Measurements from ENCODE around the gene GGCX. TPM values are rescaled to one million over a fixed set of nuclear protein-coding genes. Genes with fewer than 3 reads are reported as not detected.

The GGCX gene
- total and polyA plus RNA-seq, 2 of the 4 experiments (the other 2 are of a cell fraction), result 35.0 to 39.4 TPM

DNA sequence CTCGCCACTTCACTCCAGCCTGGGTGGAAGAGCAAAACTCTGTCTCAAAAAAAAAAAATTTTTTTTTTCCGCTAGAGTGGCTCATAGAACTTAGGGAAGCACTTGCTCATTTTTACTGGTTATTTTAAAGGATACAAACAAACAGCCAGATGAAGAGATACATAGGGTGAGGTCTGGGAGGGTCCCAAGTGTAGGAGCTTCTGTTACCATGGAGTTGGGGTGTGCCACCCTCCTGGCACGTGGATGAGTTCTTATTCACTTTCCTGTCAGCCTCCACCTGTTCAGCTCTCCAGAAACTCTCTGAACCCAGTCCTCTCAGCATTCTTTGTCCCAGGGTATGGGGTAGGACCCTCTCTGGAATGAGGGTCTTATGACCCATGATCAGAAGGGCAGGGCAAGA, 27.2 kb downstream of the GGCX start:
- no peaks in the 10 kb centered on the region for H3K36me3 ChIP-seq (ENCODE audit: control insufficient read depth, insufficient read depth, low read length)
- H3K4me3 ChIP-seq (ENCODE audit: insufficient read depth, low read depth, low read length), result no peak overlapping the region
- DNase-seq (no peak), ATAC-seq (ENCODE audit: low read depth) (no peak)
- peaks cover 2% of the 10 kb centered on the region; the same call in 1 of the 2 replicates for H3K9me1 ChIP-seq (ENCODE audit: insufficient read depth, low read length)
- WGBS, 2 experiments (ENCODE audit: extremely low coverage in 2 of 2, insufficient read length in 1 of 2), result no CpG with 5 or more reads among the region's 3 CpGs
- in situ Hi-C loops (cut with MboI; ENCODE audit: low sequenced_read_pairs), result no loop called here
- TF ChIP-seq CHD1 (IDR thresholded peaks at IDR 0.05; ENCODE audit: low read depth, low read length), result no peak
- TF ChIP-seq RFX5 (IDR thresholded peaks at IDR 0.05; ENCODE audit: low read depth, low read length), result no peak
- TF ChIP-seq RCOR1 (IDR thresholded peaks at IDR 0.05; ENCODE audit: insufficient replicate concordance, low read length), result no peak
- TF ChIP-seq, protein P1, sequence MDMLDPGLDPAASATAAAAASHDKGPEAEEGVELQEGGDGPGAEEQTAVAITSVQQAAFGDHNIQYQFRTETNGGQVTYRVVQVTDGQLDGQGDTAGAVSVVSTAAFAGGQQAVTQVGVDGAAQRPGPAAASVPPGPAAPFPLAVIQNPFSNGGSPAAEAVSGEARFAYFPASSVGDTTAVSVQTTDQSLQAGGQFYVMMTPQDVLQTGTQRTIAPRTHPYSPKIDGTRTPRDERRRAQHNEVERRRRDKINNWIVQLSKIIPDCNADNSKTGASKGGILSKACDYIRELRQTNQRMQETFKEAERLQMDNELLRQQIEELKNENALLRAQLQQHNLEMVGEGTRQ (IDR thresholded peaks at IDR 0.05; ENCODE audit: low read depth, low read length), result no peak
- no peak for TF ChIP-seq MAFK (IDR thresholded peaks at IDR 0.05; ENCODE audit: low read depth, low read length)
- TF ChIP-seq POLR2A (IDR thresholded peaks at IDR 0.05; ENCODE audit: low read depth, low read length), result no peak
- no peak for TF ChIP-seq BHLHE40 (IDR thresholded peaks at IDR 0.05; ENCODE audit: low read depth, low read length)
- POLR2A ChIA-PET (ENCODE audit: unreplicated experiment), result no interaction called here
- no peak overlapping the region for H2AFZ ChIP-seq (replicated peaks; ENCODE audit: low read length, poor library complexity)
- no peak overlapping the region for H3K4me2 ChIP-seq (ENCODE audit: low read depth, low read length)
- H4K8ac ChIP-seq (ENCODE audit: low read depth in 2 of 2, low read length in 2 of 2), result no peak overlapping the region
- intact Hi-C loops (cut with micrococcal nuclease), result loop anchor here (10.0 kb wide), 1 partner anchor 469 kb away; no protein-coding TSS in a partner anchor
- no peak overlapping the region for H2BK5ac ChIP-seq (ENCODE audit: low read depth, low read length, poor library complexity, severe bottlenecking)
- no peak overlapping the region for H3K23ac ChIP-seq (ENCODE audit: low read depth, low read length)
- H2BK120ac ChIP-seq (ENCODE audit: low read depth, low read length), result no peak overlapping the region
- CTCF ChIA-PET, result no interaction called here
- H2AK5ac ChIP-seq (ENCODE audit: low read depth, low read length), result no peak overlapping the region
- peaks cover 13 to 22% of the 10 kb centered on the region in 2 experiments for H3K79me1 ChIP-seq (ENCODE audit: low read depth in 1 of 2, low read length in 2 of 2)
- H3K9ac ChIP-seq (ENCODE audit: low read depth, low read length), result no peak overlapping the region
- no peaks in the 10 kb centered on the region; the same call in 1 of the 2 replicates for H3K27me3 ChIP-seq (ENCODE audit: control insufficient read depth, insufficient read depth, low read length)
- H2BK20ac ChIP-seq (ENCODE audit: low read depth, low read length), result no peak overlapping the region
- H2BK15ac ChIP-seq (ENCODE audit: low read depth, low read length), result no peak overlapping the region
- no peak overlapping the region for H3K4ac ChIP-seq (ENCODE audit: low read depth, low read length)
- H3K18ac ChIP-seq (ENCODE audit: low read depth, low read length), result no peak overlapping the region
- H3K27ac ChIP-seq (ENCODE audit: insufficient read depth, low read length), result no peak overlapping the region
- H3K4me1 ChIP-seq (ENCODE audit: control insufficient read depth, insufficient read depth, low read length), result peaks cover 5% of the 10 kb centered on the region
- no TSS peak for BruUV-seq (replicated peaks)
- H3K9me3 ChIP-seq (ENCODE audit: control insufficient read depth, insufficient read depth, low read length), result no peaks in the 10 kb centered on the region
- no peak overlapping the region for H2AK9ac ChIP-seq (replicated peaks; ENCODE audit: low read depth, low read length, poor library complexity)
- no peak overlapping the region for H4K91ac ChIP-seq (ENCODE audit: insufficient read depth, low read depth, low read length)
- H4K5ac ChIP-seq (ENCODE audit: low read depth, low read length), result no peak overlapping the region
- dilution Hi-C loops (cut with HindIII; ENCODE audit: low sequenced_read_pairs, unreplicated experiment), result no loop called here
- no peak overlapping the region for H3K14ac ChIP-seq (replicated peaks; ENCODE audit: low read depth, low read length)
- H3K56ac ChIP-seq (ENCODE audit: extremely low read depth, insufficient read depth, low read length), result no peak overlapping the region
- H4K20me1 ChIP-seq (ENCODE audit: insufficient read depth, low read length), result peaks cover 2% of the 10 kb centered on the region

All from IMR-90 (cell line).